Measurements from ENCODE around the gene DDX17. TPM values are rescaled to one million over a fixed set of nuclear protein-coding genes. Genes with fewer than 3 reads are reported as not detected.

Gene DDX17
- 205 and 327 TPM in 2 replicates for total RNA-seq

GRCh38 chr22:38506118-38506962 is at the start of gene DDX17:
Gene DDX17, minus strand, starts transcription at chr22:38506311.

DNA sequence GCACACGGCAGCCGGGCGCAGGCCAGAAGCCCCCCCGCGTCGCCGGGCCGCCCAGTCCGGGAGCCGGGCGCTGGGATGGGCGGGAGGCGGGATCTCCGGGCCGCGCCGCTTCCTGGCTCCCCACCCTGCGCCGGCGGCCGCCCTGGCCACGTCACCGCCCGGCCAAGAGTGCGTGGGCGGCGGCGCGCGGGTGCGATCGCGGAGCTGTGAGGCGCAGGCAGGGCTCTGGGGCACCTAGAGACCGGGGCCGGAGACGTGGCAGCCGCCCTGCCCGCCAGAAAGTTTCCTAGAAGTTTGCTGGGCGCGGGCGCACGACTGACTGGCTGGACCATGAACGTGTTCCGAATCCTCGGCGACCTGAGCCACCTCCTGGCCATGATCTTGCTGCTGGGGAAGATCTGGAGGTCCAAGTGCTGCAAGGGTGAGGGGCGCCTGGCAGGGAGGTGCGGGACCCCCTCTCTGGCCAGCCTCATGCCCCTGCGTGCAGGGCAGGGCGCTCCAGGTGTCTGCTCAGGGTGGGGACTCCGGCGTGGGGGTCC is 38.1 kb downstream of the DDX17 start, which contains the start of gene KDELR3:
KDELR3 (plus strand) TSS at position 193 of the 539 bp plus-strand sequence; CDS start at position 331, 138 bp downstream.

GRCh38 chr22:38455076-38455529 is 51.0 kb downstream of the DDX17 start, which contains the start of gene KCNJ4:
Gene KCNJ4, minus strand, starts transcription at chr22:38455199. Its CDS starts 27,067 bp downstream, at chr22:38428132.

Other genes with a start within 250 kb of the DDX17 start
- gene TMEM184B, start 233.3 kb downstream of the DDX17 start, total RNA-seq: 54.7 and 60.1 TPM in 2 replicates
- gene CSNK1E, start 188.9 kb downstream of the DDX17 start, total RNA-seq: 64.8 and 78.5 TPM in 2 replicates
- gene KCNJ4, start 51.1 kb downstream of the DDX17 start, total RNA-seq: under 0.01 and 0.09 TPM in 2 replicates
- gene KDELR3, start 38.2 kb downstream of the DDX17 start, total RNA-seq: 76.3 and 118 TPM in 2 replicates
- gene DMC1, start 63.9 kb upstream of the DDX17 start, total RNA-seq: 0.23 and 1.7 TPM in 2 replicates
- gene FAM227A, start 150.1 kb upstream of the DDX17 start, total RNA-seq: 0.09 and 1.8 TPM in 2 replicates
- gene CBY1, start 150.3 kb upstream of the DDX17 start, total RNA-seq: 11.2 and 30.1 TPM in 2 replicates
- gene TOMM22, start 175.6 kb upstream of the DDX17 start, total RNA-seq: 49.0 and 56.1 TPM in 2 replicates
- gene JOSD1, start 194.6 kb upstream of the DDX17 start, total RNA-seq: 66.0 and 66.5 TPM in 2 replicates
- gene GTPBP1, start 199.6 kb upstream of the DDX17 start, total RNA-seq: 17.0 and 26.6 TPM in 2 replicates
- gene SUN2, start 249.7 kb upstream of the DDX17 start, total RNA-seq: 90.9 and 94.3 TPM in 2 replicates